Keratinocyte (primary cell): ENCODE measurements around the gene CHRDL2. TPM values are rescaled to one million over a fixed set of nuclear protein-coding genes. Genes with fewer than 3 reads are reported as not detected.

Source experiments
- DNase-seq: peaks from one replicate; pipeline ENCODE4 v3.0.0-alpha.2; 2011; ENCODE audit warnings: low read depth, missing footprints, low spot score
- FAIRE-seq: peaks from 2 replicates; lab custom pipeline; 2011; peaks lifted over from hg19 to GRCh38; lab: Jason Lieb, UNC
- H2AFZ ChIP-seq: 2 replicates; pipeline ENCODE4 v1.6.0; 2012; ENCODE audit warnings: low read length, control low read depth, inconsistent platforms; ENCODE audit not compliant: control insufficient read depth
- H3K27ac ChIP-seq: 2 replicates; pipeline ENCODE4 v1.5.1; 2011; ENCODE audit warnings: low read length; ENCODE audit not compliant: control insufficient read depth, insufficient read depth
- H3K27me3 ChIP-seq: 3 replicates; pipeline ENCODE4 v1.6.0; 2011; ENCODE audit warnings: low read length; ENCODE audit not compliant: control insufficient read depth, insufficient read depth; ENCODE audit errors: extremely low read depth
- H3K36me3 ChIP-seq, 2 experiments: 2 replicates in 1 of 2; 3 replicates in 1 of 2; pipeline ENCODE4 v1.5.1; 2011; ENCODE audit warnings: low read length in 2 of 2, mild to moderate bottlenecking in 1 of 2; ENCODE audit not compliant: control insufficient read depth in 2 of 2, insufficient read depth in 2 of 2; ENCODE audit errors: extremely low read depth in 1 of 2
- H3K4me1 ChIP-seq: 3 replicates; pipeline ENCODE4 v1.5.1; 2011; ENCODE audit warnings: low read length; ENCODE audit not compliant: control insufficient read depth, insufficient read depth; ENCODE audit errors: extremely low read depth
- H3K4me2 ChIP-seq: 3 replicates; pipeline ENCODE4 v1.6.0; 2011; ENCODE audit warnings: low read depth, low read length; ENCODE audit not compliant: control insufficient read depth, insufficient read depth; ENCODE audit errors: extremely low read depth
- H3K4me3 ChIP-seq, 3 experiments: fragments of 200-600 bp in 1 of 3; sonication (generic) in 1 of 3; 2 replicates in 2 of 3; 3 replicates in 1 of 3; pipeline ENCODE4 v1.5.1; 2011 to 2016; ENCODE audit warnings: low read length in 3 of 3, mild to moderate bottlenecking in 3 of 3, control low read depth in 2 of 3, inconsistent platforms in 1 of 3, low read depth in 1 of 3, mixed read lengths in 1 of 3, mixed run types in 1 of 3, moderate library complexity in 1 of 3; ENCODE audit not compliant: control insufficient read depth in 2 of 3, insufficient read depth in 2 of 3; ENCODE audit errors: extremely low read depth in 1 of 3
- H3K79me2 ChIP-seq: 2 replicates; pipeline ENCODE4 v1.6.0; 2012; ENCODE audit warnings: low read length; ENCODE audit not compliant: control insufficient read depth, insufficient read depth
- H3K9ac ChIP-seq: 3 replicates; pipeline ENCODE4 v1.6.0; 2011; ENCODE audit warnings: low read length; ENCODE audit not compliant: control insufficient read depth, insufficient read depth; ENCODE audit errors: extremely low read depth
- H3K9me1 ChIP-seq: 3 replicates; pipeline ENCODE4 v1.6.0; 2011; ENCODE audit warnings: low read length; ENCODE audit not compliant: control insufficient read depth, insufficient read depth; ENCODE audit errors: extremely low read depth
- H3K9me3 ChIP-seq: 2 replicates; pipeline ENCODE4 v1.5.1; 2012; ENCODE audit warnings: low read depth, low read length; ENCODE audit not compliant: control insufficient read depth
- H4K20me1 ChIP-seq: 3 replicates; pipeline ENCODE4 v1.6.0; 2011; ENCODE audit warnings: low read length; ENCODE audit not compliant: control insufficient read depth, insufficient read depth; ENCODE audit errors: extremely low read depth
- EZH2 ChIP-seq: IDR thresholded peaks from one replicate; pipeline ENCODE4 v1.6.1; 2012; ENCODE audit warnings: inconsistent platforms, mild to moderate bottlenecking, low read length, moderate library complexity
- dilution Hi-C: fragments of 300-500 bp; cut with MboI; formaldehyde crosslinking; loops from one replicate; pipeline ENCODE4 v1.7.0; 2020; ENCODE audit warnings: low sequenced_read_pairs; ENCODE audit not compliant: extremely low pct_ligation_motif_present
- polyA plus RNA-seq, 5 experiments: library from polyadenylated mRNA; depleted of rRNA in 3 of 5; stranded (reverse) in 3 of 5; stranded (forward) in 1 of 5; unstranded in 1 of 5; fragments of >200 nt; gene quantifications; 1 replicate in 1 of 5; 2 replicates in 3 of 5; 3 replicates in 1 of 5; pipeline versions ENCODE4 v1.2.1 to v1.2.3, GENCODE V29; 2011 to 2012; ENCODE audit warnings: missing spikeins in 2 of 5, low read depth in 1 of 5, low replicate concordance in 1 of 5
- TF ChIP-seq, protein P1 (sequence below), 3 experiments: IDR thresholded peaks in 1 of 3; conservative IDR thresholded peaks in 1 of 3; optimal IDR thresholded peaks in 1 of 3; 2 replicates in 2 of 3; 3 replicates in 1 of 3; pipeline versions ENCODE3 to v1.5.1; 2011; ENCODE audit warnings: low read length in 3 of 3, mild to moderate bottlenecking in 3 of 3, moderate library complexity in 2 of 3, control low read depth in 1 of 3, inconsistent platforms in 1 of 3; ENCODE audit not compliant: insufficient read depth in 2 of 3; ENCODE audit errors: extremely low read depth in 1 of 3

CHRDL2 gene
- polyA plus RNA-seq, 1 donor (not counting 4 experiments of a cell fraction or from before 2014, with no cell fraction given) = not detected

DNA sequence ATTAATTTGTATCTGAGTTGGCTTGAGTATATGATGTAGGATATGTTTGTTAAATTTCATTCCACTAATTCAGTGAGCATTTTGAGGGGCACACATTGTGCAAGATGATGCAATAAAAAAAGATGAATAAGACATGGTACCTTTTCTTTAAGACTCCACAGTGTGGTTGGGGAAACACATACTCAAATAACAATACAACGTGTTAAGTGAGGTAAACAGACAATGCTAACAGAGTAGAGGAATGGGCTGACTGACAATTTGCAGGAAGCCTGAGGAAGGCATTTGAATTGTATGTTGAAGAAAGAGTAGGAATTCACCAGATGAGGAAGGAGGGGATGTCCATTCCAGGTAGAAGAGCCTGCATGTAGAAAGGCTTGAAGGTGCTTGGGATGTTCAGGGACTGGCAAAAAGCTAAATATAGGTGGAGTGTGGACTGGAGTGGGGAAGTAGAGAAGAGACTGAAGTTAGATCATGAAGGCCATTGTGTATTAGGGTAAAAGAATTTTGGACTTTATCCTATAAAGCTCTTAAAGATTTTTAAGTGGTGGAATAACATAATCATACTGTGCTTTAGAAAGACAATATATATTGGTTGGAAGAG, 24.3 kb upstream of the CHRDL2 start:
- dilution Hi-C loops = no loop called here
- Histone ChIP-seq H3K9ac (peak overlapping the region; percentile 22), H3K79me2 (peaks cover 59% of the 10 kb centered on the region), H3K9me1 (no peaks in the 10 kb centered on the region), H2AFZ (no peak overlapping the region), H3K27me3 (no peaks in the 10 kb centered on the region), H3K4me3 (peak overlapping the region in 2 of 3 experiments; percentile 40 to 51), H3K4me1 (peaks cover 29% of the 10 kb centered on the region), H4K20me1 (no peaks in the 10 kb centered on the region), H3K9me3 (no peaks in the 10 kb centered on the region), H3K27ac (peak overlapping the region; percentile 88), H3K4me2 (peak overlapping the region; percentile 86), H3K36me3 (no peaks in the 10 kb centered on the region)
- DNase-seq = no peak
- no peak for TF ChIP-seq EZH2
- TF ChIP-seq, protein P1, sequence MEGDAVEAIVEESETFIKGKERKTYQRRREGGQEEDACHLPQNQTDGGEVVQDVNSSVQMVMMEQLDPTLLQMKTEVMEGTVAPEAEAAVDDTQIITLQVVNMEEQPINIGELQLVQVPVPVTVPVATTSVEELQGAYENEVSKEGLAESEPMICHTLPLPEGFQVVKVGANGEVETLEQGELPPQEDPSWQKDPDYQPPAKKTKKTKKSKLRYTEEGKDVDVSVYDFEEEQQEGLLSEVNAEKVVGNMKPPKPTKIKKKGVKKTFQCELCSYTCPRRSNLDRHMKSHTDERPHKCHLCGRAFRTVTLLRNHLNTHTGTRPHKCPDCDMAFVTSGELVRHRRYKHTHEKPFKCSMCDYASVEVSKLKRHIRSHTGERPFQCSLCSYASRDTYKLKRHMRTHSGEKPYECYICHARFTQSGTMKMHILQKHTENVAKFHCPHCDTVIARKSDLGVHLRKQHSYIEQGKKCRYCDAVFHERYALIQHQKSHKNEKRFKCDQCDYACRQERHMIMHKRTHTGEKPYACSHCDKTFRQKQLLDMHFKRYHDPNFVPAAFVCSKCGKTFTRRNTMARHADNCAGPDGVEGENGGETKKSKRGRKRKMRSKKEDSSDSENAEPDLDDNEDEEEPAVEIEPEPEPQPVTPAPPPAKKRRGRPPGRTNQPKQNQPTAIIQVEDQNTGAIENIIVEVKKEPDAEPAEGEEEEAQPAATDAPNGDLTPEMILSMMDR (optimal IDR thresholded peaks at IDR 0.05 in 1 of 3, IDR thresholded peaks at IDR 0.05 in 1 of 3, conservative IDR thresholded peaks at IDR 0.05 in 1 of 3; ENCODE audit: extremely low read depth in 1 of 3, insufficient read depth in 2 of 3, low read length in 3 of 3) = no peak
- FAIRE-seq = peak; percentile 29

DNA sequence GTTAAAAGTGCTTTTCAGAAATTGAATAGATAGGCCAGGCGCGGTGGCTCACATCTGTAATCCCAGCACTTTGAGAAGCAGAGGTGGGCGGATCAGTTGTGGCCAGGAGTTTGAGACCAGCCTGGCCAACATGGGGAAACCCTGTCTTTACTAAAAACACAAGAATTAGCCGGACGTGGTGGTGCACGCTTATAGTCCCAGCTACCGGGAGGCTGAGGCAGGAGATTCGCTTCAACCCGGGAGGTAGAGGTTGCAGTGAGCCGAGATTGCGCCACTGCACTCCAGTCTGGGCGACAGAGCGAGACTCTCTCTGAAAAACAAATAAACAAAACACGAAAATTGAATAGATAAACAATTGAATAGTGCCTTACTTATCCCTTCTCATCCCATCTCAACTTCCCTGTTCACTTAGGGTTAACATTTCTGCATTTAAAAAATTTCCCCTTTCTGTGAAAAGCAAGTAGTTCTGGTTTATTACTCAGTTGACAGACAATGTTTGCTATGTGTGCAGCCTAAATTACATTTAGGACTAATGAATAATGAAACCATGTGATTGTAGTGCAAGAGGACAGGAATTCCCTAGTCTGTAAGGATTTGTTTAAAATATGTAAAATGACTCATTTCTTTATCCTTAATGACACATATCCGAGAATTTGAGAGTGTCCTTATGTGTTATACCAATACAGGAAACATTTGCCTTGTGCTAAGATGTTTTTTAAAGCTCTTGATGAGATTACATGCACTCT, 23.5 kb upstream of the CHRDL2 start:
- H4K20me1 ChIP-seq = no peaks in the 10 kb centered on the region
- H3K9me3 ChIP-seq = no peaks in the 10 kb centered on the region
- no peaks in the 10 kb centered on the region for H3K27me3 ChIP-seq
- H3K9me1 ChIP-seq = no peaks in the 10 kb centered on the region
- H3K4me2 ChIP-seq = peak overlapping the region; percentile 86
- no peak overlapping the region for H2AFZ ChIP-seq
- H3K4me3 ChIP-seq = peak overlapping the region in 2 of 3 experiments; percentile 49 to 51
- FAIRE-seq (peak; percentile 9), DNase-seq (peak; percentile 69)
- H3K36me3 ChIP-seq = no peaks in the 10 kb centered on the region
- TF ChIP-seq EZH2 = no peak
- TF ChIP-seq, protein P1 (optimal IDR thresholded peaks at IDR 0.05 in 1 of 3, IDR thresholded peaks at IDR 0.05 in 1 of 3, conservative IDR thresholded peaks at IDR 0.05 in 1 of 3; ENCODE audit: extremely low read depth in 1 of 3, insufficient read depth in 2 of 3, low read length in 3 of 3) = no peak
- peak overlapping the region; percentile 88 for H3K27ac ChIP-seq
- H3K9ac ChIP-seq = peak overlapping the region; percentile 55
- dilution Hi-C loops = no loop called here
- peaks cover 67% of the 10 kb centered on the region for H3K79me2 ChIP-seq
- peaks cover 35% of the 10 kb centered on the region for H3K4me1 ChIP-seq
